ENCODE measurements around the gene AATK. TPM values are rescaled to one million over a fixed set of nuclear protein-coding genes. Genes with fewer than 3 reads are reported as not detected.

Gene AATK
- total RNA-seq, 1 donor from 2014 or later = 0.67 TPM

GRCh38 chr17:81091154-81091553, 74.9 kb downstream of the AATK start:
- Mint-ChIP-seq H3K4me1 (ENCODE audit: low read depth) (peaks cover 26% of the 10 kb centered on the region), H3K36me3 (ENCODE audit: low read depth) (peaks cover 5% of the 10 kb centered on the region), H3K27ac (ENCODE audit: unreplicated experiment) (no peak overlapping the region), H3K27me3 (ENCODE audit: low read depth) (no peaks in the 10 kb centered on the region), H3K4me3 (ENCODE audit: unreplicated experiment) (no peak overlapping the region), H3K9me3 (ENCODE audit: low read depth) (no peaks in the 10 kb centered on the region)
- no peak for DNase-seq (ENCODE audit: low spot score)
- no peak for TF ChIP-seq CTCF (IDR thresholded peaks at IDR 0.05)

- no peak for TF ChIP-seq CTCF (IDR thresholded peaks at IDR 0.05)
- Mint-ChIP-seq H3K36me3 (ENCODE audit: low read depth) (peaks cover 7% of the 10 kb centered on the region), H3K27ac (ENCODE audit: unreplicated experiment) (no peak overlapping the region), H3K27me3 (ENCODE audit: low read depth) (no peaks in the 10 kb centered on the region), H3K4me3 (ENCODE audit: unreplicated experiment) (no peak overlapping the region), H3K9me3 (ENCODE audit: low read depth) (no peaks in the 10 kb centered on the region), H3K4me1 (ENCODE audit: low read depth) (peaks cover 20% of the 10 kb centered on the region)
- DNase-seq (ENCODE audit: low spot score) = no peak
Observed at GRCh38 chr17:81090361-81091136, 75.5 kb downstream of the AATK start.

- H3K4me1 Mint-ChIP-seq (ENCODE audit: low read depth) = no peaks in the 10 kb centered on the region
- peaks cover 8% of the 10 kb centered on the region for H3K36me3 Mint-ChIP-seq (ENCODE audit: low read depth)
- no peak for DNase-seq (ENCODE audit: low spot score)
- H3K27me3 Mint-ChIP-seq (ENCODE audit: low read depth) = no peaks in the 10 kb centered on the region
- no peaks in the 10 kb centered on the region for H3K9me3 Mint-ChIP-seq (ENCODE audit: low read depth)
- H3K27ac Mint-ChIP-seq (ENCODE audit: unreplicated experiment) = no peak overlapping the region
- TF ChIP-seq CTCF (IDR thresholded peaks at IDR 0.05) = no peak
- no peak overlapping the region for H3K4me3 Mint-ChIP-seq (ENCODE audit: unreplicated experiment)
Observed at GRCh38 chr17:81086789-81087551, 79.1 kb downstream of the AATK start.

- no peak for DNase-seq (ENCODE audit: low spot score)
- H3K9me3 Mint-ChIP-seq (ENCODE audit: low read depth) = no peaks in the 10 kb centered on the region
- H3K27ac Mint-ChIP-seq (ENCODE audit: unreplicated experiment) = no peak overlapping the region
- H3K27me3 Mint-ChIP-seq (ENCODE audit: low read depth) = no peaks in the 10 kb centered on the region
- H3K36me3 Mint-ChIP-seq (ENCODE audit: low read depth) = peaks cover 8% of the 10 kb centered on the region
- TF ChIP-seq CTCF (IDR thresholded peaks at IDR 0.05) = no peak
- H3K4me1 Mint-ChIP-seq (ENCODE audit: low read depth) = no peaks in the 10 kb centered on the region
- no peak overlapping the region for H3K4me3 Mint-ChIP-seq (ENCODE audit: unreplicated experiment)
Observed at GRCh38 chr17:81085420-81085911, 80.6 kb downstream of the AATK start.

- Mint-ChIP-seq H3K36me3 (ENCODE audit: low read depth) (peaks cover 8% of the 10 kb centered on the region), H3K9me3 (ENCODE audit: low read depth) (no peaks in the 10 kb centered on the region), H3K27me3 (ENCODE audit: low read depth) (no peaks in the 10 kb centered on the region), H3K27ac (ENCODE audit: unreplicated experiment) (no peak overlapping the region), H3K4me1 (ENCODE audit: low read depth) (no peaks in the 10 kb centered on the region), H3K4me3 (ENCODE audit: unreplicated experiment) (no peak overlapping the region)
- DNase-seq (ENCODE audit: low spot score) = no peak
- TF ChIP-seq CTCF (IDR thresholded peaks at IDR 0.05) = no peak
Observed at GRCh38 chr17:81084680-81085419, 81.2 kb downstream of the AATK start.
